HG02759 (cell line): ENCODE measurements around the gene OR6C76.

Experiments
- ATAC-seq: cut with Tn5 transposase; IDR thresholded peaks from one replicate; pipeline ENCODE4 v1.9.1; 2021; ENCODE audit warnings: mild to moderate bottlenecking, moderate library complexity; ENCODE audit not compliant: unreplicated experiment

Gene OR6C76

DNA sequence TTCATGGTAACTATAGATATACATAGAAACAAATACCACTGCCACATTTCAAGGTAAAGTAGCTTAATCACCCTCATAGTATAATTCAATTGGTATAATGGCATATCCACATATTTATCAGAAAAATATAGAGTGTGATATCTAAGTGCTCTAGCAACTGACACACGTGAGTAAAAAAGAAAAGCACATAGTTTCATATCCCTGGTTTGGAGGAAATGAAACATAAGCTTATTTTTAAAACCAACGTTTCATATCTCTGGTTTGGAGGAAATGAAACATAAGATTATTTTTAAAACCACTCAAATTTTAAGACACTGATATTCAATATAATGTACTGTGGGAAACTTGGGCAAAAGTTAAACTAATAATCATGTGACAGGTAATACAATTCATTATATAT, 41.8 kb downstream of the OR6C76 start:
- no peak for ATAC-seq

DNA sequence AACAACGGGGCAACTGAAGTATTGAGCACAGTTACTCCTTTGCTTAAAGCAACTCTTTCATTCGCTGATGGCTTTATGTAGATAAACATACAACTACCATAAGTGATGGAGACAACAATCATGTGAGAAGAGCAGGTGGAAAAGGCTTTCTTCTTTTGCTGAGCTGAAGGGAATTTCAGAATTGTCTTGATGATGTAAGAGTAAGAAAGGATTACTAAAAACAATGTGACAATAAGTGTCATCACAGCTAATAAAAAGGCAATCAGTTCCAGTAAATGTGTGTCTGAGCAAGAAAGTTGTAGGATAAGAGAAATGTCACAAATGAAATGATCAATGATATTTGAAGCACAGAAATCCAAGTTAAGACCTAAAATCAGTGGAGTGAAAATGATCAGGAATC, 43.2 kb downstream of the OR6C76 start:
- ATAC-seq, result no peak

- ATAC-seq, result no peak
Measured at GRCh38 chr12:55470088-55470829, 44.2 kb downstream of the OR6C76 start, which contains the start of gene OR6C70. Gene OR6C70, minus strand, starts transcription at chr12:55470138. Its CDS starts 0 bp downstream, at chr12:55470138.

DNA sequence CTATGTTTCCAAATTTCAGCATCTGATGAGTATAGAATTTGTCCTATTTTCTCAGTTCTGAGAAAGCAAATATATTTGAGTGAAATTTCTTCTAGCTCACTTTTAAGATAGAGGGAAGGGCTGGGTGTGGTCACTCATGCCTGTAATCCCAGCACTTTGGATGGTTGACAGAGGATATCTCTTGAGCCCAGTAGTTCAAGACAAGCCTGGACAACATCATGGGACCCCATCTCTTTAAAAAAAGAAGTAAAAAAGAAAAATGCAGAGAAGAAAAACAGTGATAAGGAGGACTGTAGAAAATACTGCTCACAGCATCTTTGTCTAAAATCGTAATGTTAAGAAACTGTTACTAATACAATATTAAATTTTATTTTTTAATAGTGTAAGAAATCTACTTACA, 46.2 kb downstream of the OR6C76 start:
- ATAC-seq, result no peak
